Right atrium auricular region (tissue), 2 donors: ENCODE data around the gene CEP83. TPM values are rescaled to one million over a fixed set of nuclear protein-coding genes. Genes with fewer than 3 reads are reported as not detected.
"Not testable (repeated sequence)": the region's sequence is repeated elsewhere in the genome, so short reads cannot be mapped to it uniquely, and the experiment has no call there.

ENCODE experiments used
- DNase-seq: peaks from one replicate; pipeline ENCODE4 v3.0.0-alpha.2; 2019; ENCODE audit warnings: low spot score
- H3K27ac ChIP-seq, 2 donors: fragments of 200-600 bp; sonication (generic); 1 replicate in 1 of 2; 2 replicates in 1 of 2; pipeline ENCODE4 v1.5.1; 2016 to 2019
- H3K27me3 ChIP-seq, 2 donors: fragments of 200-600 bp; sonication (generic); one replicate each; pipeline versions ENCODE4 v1.5.1 to v1.6.0; 2017 to 2019
- H3K36me3 ChIP-seq: fragments of 200-600 bp; sonication (generic); one replicate; pipeline ENCODE4 v1.5.1; 2016
- H3K4me1 ChIP-seq, 2 donors: fragments of 200-600 bp; sonication (generic); one replicate each; pipeline versions ENCODE4 v1.5.1 to v1.6.0; 2017 to 2019
- H3K4me3 ChIP-seq, 2 donors: fragments of 200-600 bp; sonication (generic); 1 replicate in 1 of 2; 2 replicates in 1 of 2; pipeline ENCODE4 v1.5.1; 2017 to 2019; ENCODE audit warnings: mild to moderate bottlenecking in 1 of 2, moderate library complexity in 1 of 2
- H3K9me3 ChIP-seq, 2 donors: fragments of 200-600 bp; sonication (generic); one replicate each; pipeline ENCODE4 v1.5.1; 2019
- CTCF ChIP-seq, 2 donors: fragments of 200-600 bp; sonication (generic); IDR thresholded peaks; one replicate each; pipeline ENCODE4 v1.5.1; 2019; ENCODE audit warnings: antibody characterized with exemption in 2 of 2
- total RNA-seq, 2 donors: library from RNA; depleted of rRNA; stranded (reverse); fragments of >200 nt; gene quantifications; one replicate each; pipeline ENCODE4 v1.1.0, GENCODE V29; 2016

Gene CEP83
- total RNA-seq, 2 donors from 2014 or later, result 13.0 to 16.6 TPM

GRCh38 chr12:94397401-94397800 lies 62.3 kb downstream of the CEP83 start:
- no peak overlapping the region for H3K27ac ChIP-seq
- DNase-seq, result no peak

GRCh38 chr12:94396014-94396413 lies 63.7 kb downstream of the CEP83 start:
- H3K4me3 ChIP-seq, H3K27ac ChIP-seq, DNase-seq, H3K27me3 ChIP-seq, H3K4me1 ChIP-seq: not testable (repeated sequence)
- Histone ChIP-seq H3K9me3 (peaks cover 0 to 12% of the 10 kb centered on the region in 2 donors), H3K36me3 (peaks cover 20% of the 10 kb centered on the region)

More at GRCh38 chr12:94397401-94397800, 62.3 kb downstream of the CEP83 start:
- no peaks in the 10 kb centered on the region for H3K27me3 ChIP-seq
- H3K9me3 ChIP-seq, result peaks cover 0 to 12% of the 10 kb centered on the region in 2 donors
- peaks cover 20% of the 10 kb centered on the region for H3K36me3 ChIP-seq
- H3K4me1 ChIP-seq, result no peaks in the 10 kb centered on the region
- no peak overlapping the region for H3K4me3 ChIP-seq
- no peak for TF ChIP-seq CTCF (IDR thresholded peaks at IDR 0.05)

- Histone ChIP-seq H3K4me3 (no peak overlapping the region), H3K27me3 (no peaks in the 10 kb centered on the region), H3K27ac (no peak overlapping the region), H3K9me3 (peaks cover 0 to under 1% of the 10 kb centered on the region in 2 donors), H3K36me3 (no peaks in the 10 kb centered on the region), H3K4me1 (peaks cover 0 to 19% of the 10 kb centered on the region in 2 donors)
- DNase-seq, result no peak
- TF ChIP-seq CTCF (IDR thresholded peaks at IDR 0.05), result no peak
These were observed 69.6 kb downstream of the CEP83 start for GRCh38 chr12:94390130-94390485.

- not testable (repeated sequence) for H3K9me3 ChIP-seq, H3K4me3 ChIP-seq, H3K27me3 ChIP-seq, H3K27ac ChIP-seq, H3K36me3 ChIP-seq, DNase-seq
- peaks cover 0 to 19% of the 10 kb centered on the region in 2 donors for H3K4me1 ChIP-seq
These were observed 70.1 kb downstream of the CEP83 start for GRCh38 chr12:94389482-94390129.

GRCh38 chr12:94386422-94386821 lies 73.2 kb downstream of the CEP83 start:
- H3K27ac ChIP-seq, result peak overlapping the region in 1 of 2 donors; percentile 39
- H3K4me1 ChIP-seq, result peaks cover 0 to 19% of the 10 kb centered on the region in 2 donors
- H3K36me3 ChIP-seq, result no peaks in the 10 kb centered on the region
- no peak for DNase-seq
- no peak overlapping the region for H3K4me3 ChIP-seq
- peaks cover 0 to 19% of the 10 kb centered on the region in 2 donors for H3K9me3 ChIP-seq
- TF ChIP-seq CTCF (IDR thresholded peaks at IDR 0.05), result no peak
- H3K27me3 ChIP-seq, result no peaks in the 10 kb centered on the region

GRCh38 chr12:94384030-94384429 lies 75.6 kb downstream of the CEP83 start:
- no peak for TF ChIP-seq CTCF (IDR thresholded peaks at IDR 0.05)
- Histone ChIP-seq H3K27me3 (no peaks in the 10 kb centered on the region), H3K36me3 (no peaks in the 10 kb centered on the region), H3K4me1 (peaks cover 0 to 19% of the 10 kb centered on the region in 2 donors), H3K9me3 (peaks cover 0 to 19% of the 10 kb centered on the region in 2 donors), H3K4me3 (no peak overlapping the region), H3K27ac (no peak overlapping the region)
- DNase-seq, result no peak

GRCh38 chr12:94380507-94380906 lies 79.2 kb downstream of the CEP83 start:
- no peak for TF ChIP-seq CTCF (IDR thresholded peaks at IDR 0.05)
- no peak overlapping the region for H3K4me3 ChIP-seq

More at GRCh38 chr12:94380507-94380906, 79.2 kb downstream of the CEP83 start:
- no peaks in the 10 kb centered on the region for H3K36me3 ChIP-seq
- H3K27me3 ChIP-seq, result no peaks in the 10 kb centered on the region
- no peak overlapping the region for H3K27ac ChIP-seq
- H3K9me3 ChIP-seq, result peaks cover 0 to 19% of the 10 kb centered on the region in 2 donors
- no peaks in the 10 kb centered on the region for H3K4me1 ChIP-seq
- DNase-seq, result no peak
